MCF 10A (cell line): ENCODE measurements around the gene EGR2. TPM values are rescaled to one million over a fixed set of nuclear protein-coding genes. Genes with fewer than 3 reads are reported as not detected.

Experiments used
- BruUV-seq: library from RNA; stranded (reverse); fragments of 400-500 nt; replicated peaks from 2 replicates; lab custom pipeline; 2021; lab: Mats Ljungman, UMichigan
- CTCF ChIA-PET: fragments of 300-600 bp; sonication (Branson Sonifier 250); formaldehyde crosslinking; extraction: SDS; loops from one replicate; lab custom pipeline; 2021; ENCODE audit warnings: antibody characterized with exemption, inconsistent platforms; lab: Yijun Ruan, JAX
- POLR2A ChIA-PET: fragments of 300-600, 350-650 bp; sonication (Branson Sonifier 250); formaldehyde crosslinking; extraction: SDS; loops from one replicate; lab custom pipeline; 2020; ENCODE audit warnings: antibody characterized with exemption, inconsistent platforms; lab: Yijun Ruan, JAX
- DNase-seq: peaks from one replicate; pipeline ENCODE4 v3.0.0-alpha.2; 2018; ENCODE audit not compliant: unreplicated experiment
- H3K27ac Mint-ChIP-seq: one replicate; pipeline ENCODE4 v1.8.0; 2022; ENCODE audit warnings: mild to moderate bottlenecking, low read depth, mixed read lengths; ENCODE audit not compliant: unreplicated experiment
- H3K27me3 Mint-ChIP-seq: one replicate; pipeline ENCODE4 v1.8.0; 2022; ENCODE audit warnings: mixed read lengths; ENCODE audit not compliant: insufficient read depth, unreplicated experiment
- H3K36me3 Mint-ChIP-seq: one replicate; pipeline ENCODE4 v1.8.0; 2022; ENCODE audit warnings: mild to moderate bottlenecking, moderate library complexity, mixed read lengths; ENCODE audit not compliant: insufficient read depth, unreplicated experiment
- H3K4me1 Mint-ChIP-seq: one replicate; pipeline ENCODE4 v1.8.0; 2022; ENCODE audit warnings: mixed read lengths; ENCODE audit not compliant: insufficient read depth, unreplicated experiment
- H3K4me3 Mint-ChIP-seq: one replicate; pipeline ENCODE4 v1.8.0; 2022; ENCODE audit warnings: mild to moderate bottlenecking, moderate library complexity, mixed read lengths; ENCODE audit not compliant: unreplicated experiment
- H3K9me3 Mint-ChIP-seq: one replicate; pipeline ENCODE4 v1.8.0; 2022; ENCODE audit warnings: mixed read lengths; ENCODE audit not compliant: unreplicated experiment
- intact Hi-C: fragments of 100-400 bp; cut with micrococcal nuclease; formaldehyde crosslinking; loops from 2 replicates; pipeline ENCODE4 v1.14.1; 2022
- total RNA-seq: library from RNA; stranded (reverse); gene quantifications from 2 replicates; pipeline ENCODE4 v1.2.3, GENCODE V29; 2022
- TF ChIP-seq, protein P1 (sequence below): fragments of 200-600 bp; IDR thresholded peaks from one replicate; pipeline ENCODE4 v1.8.0; 2022; ENCODE audit warnings: antibody characterized with exemption, mild to moderate bottlenecking; ENCODE audit not compliant: unreplicated experiment

EGR2 gene
- total RNA-seq, 1 experiment from 2014 or later = 1.0 TPM

- Mint-ChIP-seq H3K4me3 (no peak overlapping the region), H3K36me3 (no peaks in the 10 kb centered on the region), H3K27me3 (peaks cover 10% of the 10 kb centered on the region), H3K27ac (no peak overlapping the region), H3K9me3 (no peaks in the 10 kb centered on the region), H3K4me1 (no peaks in the 10 kb centered on the region)
- ChIA-PET POLR2A (no interaction called here), CTCF (no interaction called here)
- DNase-seq = peak; percentile 19
- intact Hi-C loops = no loop called here
- TF ChIP-seq, protein P1, sequence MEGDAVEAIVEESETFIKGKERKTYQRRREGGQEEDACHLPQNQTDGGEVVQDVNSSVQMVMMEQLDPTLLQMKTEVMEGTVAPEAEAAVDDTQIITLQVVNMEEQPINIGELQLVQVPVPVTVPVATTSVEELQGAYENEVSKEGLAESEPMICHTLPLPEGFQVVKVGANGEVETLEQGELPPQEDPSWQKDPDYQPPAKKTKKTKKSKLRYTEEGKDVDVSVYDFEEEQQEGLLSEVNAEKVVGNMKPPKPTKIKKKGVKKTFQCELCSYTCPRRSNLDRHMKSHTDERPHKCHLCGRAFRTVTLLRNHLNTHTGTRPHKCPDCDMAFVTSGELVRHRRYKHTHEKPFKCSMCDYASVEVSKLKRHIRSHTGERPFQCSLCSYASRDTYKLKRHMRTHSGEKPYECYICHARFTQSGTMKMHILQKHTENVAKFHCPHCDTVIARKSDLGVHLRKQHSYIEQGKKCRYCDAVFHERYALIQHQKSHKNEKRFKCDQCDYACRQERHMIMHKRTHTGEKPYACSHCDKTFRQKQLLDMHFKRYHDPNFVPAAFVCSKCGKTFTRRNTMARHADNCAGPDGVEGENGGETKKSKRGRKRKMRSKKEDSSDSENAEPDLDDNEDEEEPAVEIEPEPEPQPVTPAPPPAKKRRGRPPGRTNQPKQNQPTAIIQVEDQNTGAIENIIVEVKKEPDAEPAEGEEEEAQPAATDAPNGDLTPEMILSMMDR = no peak
- no TSS peak for BruUV-seq
Observed at GRCh38 chr10:62858364-62858763, 42.2 kb upstream of the EGR2 start.

GRCh38 chr10:62856021-62856420, 39.9 kb upstream of the EGR2 start:
- H3K4me3 Mint-ChIP-seq = no peak overlapping the region
- no peak for DNase-seq

DNA sequence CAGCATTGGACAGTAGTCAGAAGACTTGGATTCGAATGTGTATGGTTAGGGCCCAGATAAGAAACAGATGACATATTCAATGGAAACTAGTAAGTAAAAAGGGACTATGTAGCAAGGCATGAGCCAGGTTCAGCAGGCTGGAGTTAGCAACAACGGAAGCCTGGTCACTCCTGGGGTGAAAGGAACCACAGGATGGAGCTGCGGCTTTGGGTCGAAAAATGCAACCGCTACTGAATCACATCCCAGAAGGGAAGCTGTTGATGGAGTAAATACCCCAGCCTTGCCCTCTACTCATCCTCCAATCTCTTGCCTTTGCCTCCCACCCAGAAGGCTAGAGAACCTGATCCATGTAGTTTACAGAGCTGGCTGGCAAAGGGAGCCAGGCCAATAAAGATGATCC, 37.5 kb upstream of the EGR2 start:
- CTCF ChIA-PET = interaction anchor here (0.6 to 0.8 kb wide), 2 partner anchors 152 to 415 kb away, joined by 4 read pairs; no protein-coding TSS in a partner anchor
- no peaks in the 10 kb centered on the region for H3K4me1 Mint-ChIP-seq
- DNase-seq = no peak
- intact Hi-C loops = no loop called here
- H3K27me3 Mint-ChIP-seq = peaks cover 10% of the 10 kb centered on the region
- POLR2A ChIA-PET = no interaction called here
- no peaks in the 10 kb centered on the region for H3K9me3 Mint-ChIP-seq
- TF ChIP-seq, protein P1 = no peak
- BruUV-seq = no TSS peak
- no peak overlapping the region for H3K27ac Mint-ChIP-seq
- no peak overlapping the region for H3K4me3 Mint-ChIP-seq
- no peaks in the 10 kb centered on the region for H3K36me3 Mint-ChIP-seq

More at GRCh38 chr10:62856021-62856420, 39.9 kb upstream of the EGR2 start:
- CTCF ChIA-PET = interaction anchor here (0.6 to 1.0 kb wide), 2 partner anchors 37 to 311 kb away, joined by 4 read pairs; no protein-coding TSS in a partner anchor
- Mint-ChIP-seq H3K27me3 (peaks cover 10% of the 10 kb centered on the region), H3K27ac (no peak overlapping the region), H3K36me3 (no peaks in the 10 kb centered on the region), H3K9me3 (no peaks in the 10 kb centered on the region), H3K4me1 (no peaks in the 10 kb centered on the region)
- POLR2A ChIA-PET = no interaction called here
- TF ChIP-seq, protein P1 = no peak
- BruUV-seq = no TSS peak
- intact Hi-C loops = no loop called here

DNA sequence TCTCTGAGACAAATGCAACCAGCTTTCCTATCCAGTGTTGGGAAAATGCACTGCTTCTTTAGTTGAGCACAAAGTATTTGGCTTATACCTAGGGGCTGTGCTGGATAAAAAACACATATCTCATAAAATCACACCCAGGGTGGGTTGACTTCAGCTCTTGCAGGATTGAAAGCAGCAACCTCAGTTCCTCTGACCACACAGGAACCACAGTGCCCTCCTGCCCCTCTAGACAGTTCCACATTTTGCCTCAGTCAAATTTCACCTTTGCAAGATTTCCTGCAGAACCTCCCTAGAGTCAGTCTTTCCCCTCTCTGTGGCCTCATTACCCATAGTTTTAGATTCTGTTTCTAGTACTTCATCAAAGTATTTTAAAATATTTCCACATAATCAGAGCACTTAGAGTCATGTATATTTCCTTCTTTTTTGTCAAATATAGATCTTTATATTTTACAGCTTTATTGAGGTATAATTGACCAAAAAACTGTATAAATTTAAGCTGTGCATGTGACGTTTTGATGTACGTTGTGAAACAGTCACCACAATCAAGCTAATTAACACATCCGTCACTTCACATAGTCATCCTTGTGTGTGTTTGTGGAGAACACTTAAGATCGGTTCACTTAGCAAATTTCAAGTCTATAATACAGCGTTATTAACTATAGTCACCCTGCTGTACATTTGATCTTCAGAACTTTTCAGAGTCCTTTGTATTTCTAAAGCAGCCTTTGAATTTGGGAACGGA, 37.0 kb upstream of the EGR2 start:
- POLR2A ChIA-PET = no interaction called here
- peaks cover 10% of the 10 kb centered on the region for H3K27me3 Mint-ChIP-seq
- BruUV-seq = no TSS peak
- no peaks in the 10 kb centered on the region for H3K9me3 Mint-ChIP-seq
- TF ChIP-seq, protein P1 = no peak
- CTCF ChIA-PET = interaction anchor here (0.5 to 0.6 kb wide), 4 partner anchors 21 to 415 kb away, joined by 3 to 4 read pairs (median 4); no protein-coding TSS in a partner anchor
- no peak overlapping the region for H3K4me3 Mint-ChIP-seq
- intact Hi-C loops = no loop called here
- DNase-seq = no peak
- no peaks in the 10 kb centered on the region for H3K4me1 Mint-ChIP-seq
- no peak overlapping the region for H3K27ac Mint-ChIP-seq
- no peaks in the 10 kb centered on the region for H3K36me3 Mint-ChIP-seq
